ENCODE data around the gene COL6A3.

- TF ChIP-seq CTCF (IDR thresholded peaks at IDR 0.05 in 2 of 3, conservative IDR thresholded peaks at IDR 0.05 in 1 of 3; ENCODE audit: borderline replicate concordance in 1 of 3, insufficient read depth in 1 of 3, low read depth in 2 of 3, low read length in 2 of 3) (no peak), POLR2AphosphoS5 (IDR thresholded peaks at IDR 0.05; ENCODE audit: low read depth, low read length) (no peak), RAD21 (IDR thresholded peaks at IDR 0.05; ENCODE audit: low read depth) (no peak), JUND (IDR thresholded peaks at IDR 0.05) (no peak), POLR2A (IDR thresholded peaks at IDR 0.05; ENCODE audit: borderline replicate concordance, extremely low read depth, insufficient read depth, insufficient read length) (no peak), EZH2phosphoT487 (IDR thresholded peaks at IDR 0.05; ENCODE audit: borderline replicate concordance) (no peak), ZFX (IDR thresholded peaks at IDR 0.05) (no peak), ZBTB33 (IDR thresholded peaks at IDR 0.05; ENCODE audit: extremely low read depth, insufficient replicate concordance, low read length) (no peak), CEBPB (IDR thresholded peaks at IDR 0.05; ENCODE audit: low read depth) (no peak), ATF3 (IDR thresholded peaks at IDR 0.05) (no peak)
These were observed 24.3 kb upstream of the COL6A3 start for GRCh38 chr2:237438080-237438940.
